AG09319 (cell line): Measurements from ENCODE around the gene XRRA1.

Source experiments
- DNase-seq: peaks from one replicate; pipeline ENCODE4 v3.0.0-alpha.2; 2010; ENCODE audit warnings: low read depth; ENCODE audit errors: extremely low read depth
- CTCF ChIP-seq: IDR thresholded peaks from 2 replicates; pipeline ENCODE4 v1.5.1; 2011; ENCODE audit warnings: low read depth, mild to moderate bottlenecking, inconsistent platforms, low read length, moderate library complexity

The XRRA1 gene

GRCh38 chr11:74925281-74925680 lies 23.6 kb downstream of the XRRA1 start:
- no peak for DNase-seq
- TF ChIP-seq CTCF, result no peak

- no peak for DNase-seq
- no peak for TF ChIP-seq CTCF
Observed at GRCh38 chr11:74923125-74923524, 25.8 kb downstream of the XRRA1 start.

DNA sequence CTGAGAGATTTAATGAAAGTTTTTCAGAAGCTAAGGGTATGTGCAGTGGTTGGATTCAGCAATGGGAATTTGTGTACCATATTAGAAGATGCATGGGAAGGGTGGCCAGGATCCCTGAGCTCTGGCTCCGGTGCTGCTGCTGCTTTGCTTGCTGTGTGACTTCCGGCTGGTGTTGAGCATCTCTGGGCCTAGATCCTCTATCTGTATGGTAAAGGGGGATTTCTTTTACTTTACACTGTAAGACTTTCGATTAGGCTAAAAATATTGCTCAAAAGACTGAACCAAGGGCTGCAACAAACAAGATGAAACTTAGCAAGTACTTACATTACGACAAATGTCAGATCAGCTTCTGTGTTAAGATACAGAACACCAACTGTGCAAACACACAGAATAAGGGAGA lies 39.1 kb downstream of the XRRA1 start:
- no peak for TF ChIP-seq CTCF
- no peak for DNase-seq

GRCh38 chr11:74909385-74909784 lies 39.5 kb downstream of the XRRA1 start:
- DNase-seq, result no peak
- TF ChIP-seq CTCF, result no peak

- no peak for TF ChIP-seq CTCF
- no peak for DNase-seq
Observed at GRCh38 chr11:74905326-74905725, 43.6 kb downstream of the XRRA1 start.

GRCh38 chr11:74902342-74902741 lies 46.5 kb downstream of the XRRA1 start:
- no peak for DNase-seq
- no peak for TF ChIP-seq CTCF

- DNase-seq, result no peak
- TF ChIP-seq CTCF, result no peak
Observed at GRCh38 chr11:74896311-74896710, 52.6 kb downstream of the XRRA1 start.
